Keratinocyte (primary cell): ENCODE results near the gene COG3.

Experiments
- CTCF ChIP-seq, 3 experiments: IDR thresholded peaks in 1 of 3; conservative IDR thresholded peaks in 1 of 3; optimal IDR thresholded peaks in 1 of 3; 2 replicates in 2 of 3; 3 replicates in 1 of 3; pipeline versions ENCODE3 to v1.5.1; 2011; ENCODE audit warnings: low read length in 3 of 3, mild to moderate bottlenecking in 3 of 3, moderate library complexity in 2 of 3, control low read depth in 1 of 3, inconsistent platforms in 1 of 3; ENCODE audit not compliant: insufficient read depth in 2 of 3; ENCODE audit errors: extremely low read depth in 1 of 3
- EZH2 ChIP-seq: IDR thresholded peaks from one replicate; pipeline ENCODE4 v1.6.1; 2012; ENCODE audit warnings: inconsistent platforms, mild to moderate bottlenecking, low read length, moderate library complexity

- TF ChIP-seq CTCF (optimal IDR thresholded peaks at IDR 0.05 in 1 of 3, IDR thresholded peaks at IDR 0.05 in 1 of 3, conservative IDR thresholded peaks at IDR 0.05 in 1 of 3; ENCODE audit: extremely low read depth in 1 of 3, insufficient read depth in 2 of 3, low read length in 3 of 3) (no peak), EZH2 (no peak)
These were observed 65.0 kb downstream of the COG3 start for GRCh38 chr13:45529758-45530157.
